Smooth muscle cell (in vitro differentiated cells): ENCODE measurements around the gene ANKRD26. TPM values are rescaled to one million over a fixed set of nuclear protein-coding genes. Genes with fewer than 3 reads are reported as not detected.
A peak's percentile ranks its signal among the peaks of the same experiment; 100 is the strongest.

Experiments
- DNase-seq: peaks from one replicate; lab custom pipeline; 2025; ENCODE audit not compliant: unreplicated experiment; lab: John Stamatoyannopoulos, UW
- H2AFZ ChIP-seq: fragments of 200-600 bp; sonication (generic); 2 replicates; pipeline ENCODE4 v1.6.0; 2016; ENCODE audit warnings: antibody characterized with exemption, low read depth, mild to moderate bottlenecking
- H3F3A ChIP-seq: fragments of 200-600 bp; sonication (generic); 2 replicates; pipeline ENCODE4 v1.6.0; 2017; ENCODE audit warnings: antibody characterized with exemption, low read depth
- H3K27ac ChIP-seq: fragments of 200-600 bp; sonication (generic); 2 replicates; pipeline ENCODE4 v1.5.1; 2016; ENCODE audit warnings: low read depth, mild to moderate bottlenecking
- H3K27me3 ChIP-seq: fragments of 200-600 bp; sonication (generic); 2 replicates; pipeline ENCODE4 v1.6.1; 2016; ENCODE audit warnings: low read depth, mild to moderate bottlenecking
- H3K36me3 ChIP-seq: fragments of 200-600 bp; sonication (generic); 2 replicates; pipeline ENCODE4 v1.5.1; 2016; ENCODE audit warnings: low read depth
- H3K4me1 ChIP-seq: fragments of 200-600 bp; sonication (generic); 2 replicates; pipeline ENCODE4 v1.5.1; 2016; ENCODE audit warnings: low read depth
- H3K4me2 ChIP-seq: fragments of 200-600 bp; sonication (generic); 2 replicates; pipeline ENCODE4 v1.6.0; 2016; ENCODE audit warnings: mild to moderate bottlenecking
- H3K4me3 ChIP-seq: fragments of 200-600 bp; sonication (generic); 2 replicates; pipeline ENCODE4 v1.5.1; 2016; ENCODE audit warnings: mild to moderate bottlenecking
- H3K79me2 ChIP-seq: fragments of 200-600 bp; sonication (generic); 2 replicates; pipeline ENCODE4 v1.6.0; 2016; ENCODE audit warnings: low read depth, mild to moderate bottlenecking
- H3K9ac ChIP-seq: fragments of 200-600 bp; sonication (generic); 2 replicates; pipeline ENCODE4 v1.6.0; 2016; ENCODE audit warnings: low read depth
- H3K9me3 ChIP-seq: fragments of 200-600 bp; sonication (generic); replicated peaks from 2 replicates; pipeline ENCODE4 v1.5.1; 2016; ENCODE audit warnings: low read depth
- H4K20me1 ChIP-seq: fragments of 200-600 bp; sonication (generic); 2 replicates; pipeline ENCODE4 v1.6.0; 2016; ENCODE audit warnings: low read depth
- CTCF ChIP-seq: fragments of 200-600 bp; sonication (generic); IDR thresholded peaks from 2 replicates; pipeline ENCODE4 v1.5.1; 2017; ENCODE audit warnings: borderline replicate concordance, mild to moderate bottlenecking, antibody characterized with exemption; ENCODE audit not compliant: insufficient read depth, poor library complexity, severe bottlenecking
- WGBS: methylation state at CpG from one replicate; pipeline ENCODE4 v1.1.7; 2016; ENCODE audit warnings: low lambda C conversion rate; 5-methylcytosine and 5-hydroxymethylcytosine counted together
- polyA plus RNA-seq: library from polyadenylated mRNA; unstranded; fragments of >200 nt; fragmentation: Nextera tagmentation; extraction: Ambion mirVana; gene quantifications from 2 replicates; pipeline ENCODE4 v1.2.1, GENCODE V29; 2016
- total RNA-seq: library from RNA; depleted of rRNA; stranded (reverse); fragments of >200 nt; gene quantifications from 2 replicates; pipeline ENCODE4 v1.2.3, GENCODE V29; 2014

Gene ANKRD26
- total and polyA plus RNA-seq, 2 experiments from 2014 or later = 4.3 to 9.7 TPM

- 94% methylated on average over 5 of the region's 5 CpGs for WGBS
- H3K27ac ChIP-seq = no peak overlapping the region
- H2AFZ ChIP-seq = no peak overlapping the region
- no peaks in the 10 kb centered on the region for H3K36me3 ChIP-seq
- H4K20me1 ChIP-seq = no peaks in the 10 kb centered on the region
- H3F3A ChIP-seq = no peaks in the 10 kb centered on the region
- DNase-seq = no peak
- no peaks in the 10 kb centered on the region for H3K27me3 ChIP-seq
- no peaks in the 10 kb centered on the region for H3K79me2 ChIP-seq
- no peak overlapping the region for H3K4me2 ChIP-seq
- TF ChIP-seq CTCF = no peak
- no peak overlapping the region for H3K4me3 ChIP-seq
- no peaks in the 10 kb centered on the region for H3K4me1 ChIP-seq
- H3K9ac ChIP-seq = no peak overlapping the region
- no peaks in the 10 kb centered on the region for H3K9me3 ChIP-seq
Observed at GRCh38 chr10:27104919-27105318, 4.6 kb upstream of the ANKRD26 start.

- TF ChIP-seq CTCF = no peak
- Histone ChIP-seq H3F3A (no peaks in the 10 kb centered on the region), H4K20me1 (no peaks in the 10 kb centered on the region), H3K9ac (peak overlapping the region; percentile 86), H3K36me3 (no peaks in the 10 kb centered on the region), H3K4me2 (peak overlapping the region; percentile 87), H3K79me2 (peaks cover 21% of the 10 kb centered on the region), H3K9me3 (no peaks in the 10 kb centered on the region), H3K4me3 (peak overlapping the region; percentile 76), H3K27me3 (no peaks in the 10 kb centered on the region), H2AFZ (peak overlapping the region; percentile 36), H3K4me1 (no peaks in the 10 kb centered on the region), H3K27ac (peak overlapping the region; percentile 84)
- DNase-seq = no peak
- WGBS = 82% methylated on average over 14 of the region's 14 CpGs
Observed at GRCh38 chr10:27100813-27101347, 586 bp upstream of the ANKRD26 start.

- Histone ChIP-seq H3K4me3 (peak overlapping the region; percentile 76), H3K4me2 (peak overlapping the region; percentile 87), H3K79me2 (peaks cover 21% of the 10 kb centered on the region), H2AFZ (peak overlapping the region; percentile 85), H3K9ac (peak overlapping the region; percentile 86), H3K4me1 (no peaks in the 10 kb centered on the region), H3K27ac (peak overlapping the region; percentile 84), H3F3A (no peaks in the 10 kb centered on the region), H3K9me3 (no peaks in the 10 kb centered on the region), H3K36me3 (no peaks in the 10 kb centered on the region), H4K20me1 (no peaks in the 10 kb centered on the region), H3K27me3 (no peaks in the 10 kb centered on the region)
- DNase-seq = no peak
- TF ChIP-seq CTCF = no peak
- 78% methylated on average over 11 of the region's 11 CpGs for WGBS
Observed at GRCh38 chr10:27099448-27099847, 846 bp downstream of the ANKRD26 start.
